ENCODE results near the gene F2RL1. TPM values are rescaled to one million over a fixed set of nuclear protein-coding genes. Genes with fewer than 3 reads are reported as not detected.

Gene F2RL1
- total RNA-seq, 1 donor from 2014 or later: 0.09 TPM

GRCh38 chr5:76859591-76860247, 40.9 kb downstream of the F2RL1 start:
- Mint-ChIP-seq H3K4me3 (ENCODE audit: low read depth) (no peak overlapping the region), H3K36me3 (ENCODE audit: low read depth) (peaks cover 21% of the 10 kb centered on the region), H3K9me3 (peaks cover 8% of the 10 kb centered on the region), H3K27me3 (ENCODE audit: low read depth) (no peaks in the 10 kb centered on the region), H3K4me1 (ENCODE audit: low read depth) (peaks cover 17% of the 10 kb centered on the region), H3K27ac (no peak overlapping the region)
- no peak for DNase-seq (ENCODE audit: low spot score)
- intact Hi-C loops (cut with micrococcal nuclease): loop anchor here (10.0 kb wide), 1 partner anchor 635 kb away; the partner anchor contains the start of gene WDR41

- intact Hi-C loops (cut with micrococcal nuclease): loop anchor here (10.0 kb wide), 1 partner anchor 633 kb away; the partner anchor contains the start of gene WDR41
These were observed 42.8 kb downstream of the F2RL1 start for GRCh38 chr5:76861612-76862011.

GRCh38 chr5:76863001-76863400, 44.2 kb downstream of the F2RL1 start:
- H3K9me3 Mint-ChIP-seq: no peaks in the 10 kb centered on the region
- H3K27me3 Mint-ChIP-seq (ENCODE audit: low read depth): no peaks in the 10 kb centered on the region
- H3K4me1 Mint-ChIP-seq (ENCODE audit: low read depth): no peaks in the 10 kb centered on the region
- no peak for DNase-seq (ENCODE audit: low spot score)
- no peak overlapping the region for H3K4me3 Mint-ChIP-seq (ENCODE audit: low read depth)
- no peak overlapping the region for H3K27ac Mint-ChIP-seq
- no peaks in the 10 kb centered on the region for H3K36me3 Mint-ChIP-seq (ENCODE audit: low read depth)
- intact Hi-C loops (cut with micrococcal nuclease): loop anchor here (10.0 kb wide), 1 partner anchor 632 kb away; the partner anchor contains the start of gene WDR41

More at GRCh38 chr5:76861612-76862011, 42.8 kb downstream of the F2RL1 start:
- Mint-ChIP-seq H3K4me1 (ENCODE audit: low read depth) (peaks cover 2% of the 10 kb centered on the region), H3K27ac (no peak overlapping the region), H3K9me3 (no peaks in the 10 kb centered on the region), H3K4me3 (ENCODE audit: low read depth) (no peak overlapping the region), H3K36me3 (ENCODE audit: low read depth) (peaks cover 4% of the 10 kb centered on the region), H3K27me3 (ENCODE audit: low read depth) (no peaks in the 10 kb centered on the region)
- DNase-seq (ENCODE audit: low spot score): no peak

- Mint-ChIP-seq H3K36me3 (ENCODE audit: low read depth) (no peaks in the 10 kb centered on the region), H3K4me1 (ENCODE audit: low read depth) (no peaks in the 10 kb centered on the region), H3K4me3 (ENCODE audit: low read depth) (no peak overlapping the region), H3K27ac (no peak overlapping the region), H3K9me3 (no peaks in the 10 kb centered on the region), H3K27me3 (ENCODE audit: low read depth) (no peaks in the 10 kb centered on the region)
- no peak for DNase-seq (ENCODE audit: low spot score)
- intact Hi-C loops (cut with micrococcal nuclease): loop anchor here (5.0 to 10.0 kb wide), 2 partner anchors 166 to 628 kb away; partner anchors contain the start of genes AGGF1 and WDR41
These were observed 47.7 kb downstream of the F2RL1 start for GRCh38 chr5:76866503-76866902.

- no peaks in the 10 kb centered on the region for H3K9me3 Mint-ChIP-seq
- H3K27ac Mint-ChIP-seq: no peak overlapping the region
- no peak for DNase-seq (ENCODE audit: low spot score)
- H3K36me3 Mint-ChIP-seq (ENCODE audit: low read depth): no peaks in the 10 kb centered on the region
- no peaks in the 10 kb centered on the region for H3K27me3 Mint-ChIP-seq (ENCODE audit: low read depth)
- intact Hi-C loops (cut with micrococcal nuclease): loop anchor here (5.0 to 10.0 kb wide), 2 partner anchors 165 to 628 kb away; partner anchors contain the start of genes AGGF1 and WDR41
- H3K4me3 Mint-ChIP-seq (ENCODE audit: low read depth): no peak overlapping the region
- H3K4me1 Mint-ChIP-seq (ENCODE audit: low read depth): no peaks in the 10 kb centered on the region
These were observed 48.2 kb downstream of the F2RL1 start for GRCh38 chr5:76867038-76867437.

- Mint-ChIP-seq H3K27ac (no peak overlapping the region), H3K4me3 (ENCODE audit: low read depth) (no peak overlapping the region), H3K4me1 (ENCODE audit: low read depth) (no peaks in the 10 kb centered on the region), H3K27me3 (ENCODE audit: low read depth) (no peaks in the 10 kb centered on the region), H3K36me3 (ENCODE audit: low read depth) (no peaks in the 10 kb centered on the region), H3K9me3 (no peaks in the 10 kb centered on the region)
- DNase-seq (ENCODE audit: low spot score): peak; percentile 49
- intact Hi-C loops (cut with micrococcal nuclease): loop anchor here (1.0 to 10.0 kb wide), 4 partner anchors 148 to 627 kb away; partner anchors contain the start of genes AGGF1 and WDR41
These were observed 49.2 kb downstream of the F2RL1 start for GRCh38 chr5:76867827-76868693.

GRCh38 chr5:76870046-76870445, 51.2 kb downstream of the F2RL1 start:
- Mint-ChIP-seq H3K9me3 (no peaks in the 10 kb centered on the region), H3K4me1 (ENCODE audit: low read depth) (peaks cover 3% of the 10 kb centered on the region), H3K36me3 (ENCODE audit: low read depth) (no peaks in the 10 kb centered on the region), H3K27ac (no peak overlapping the region), H3K27me3 (ENCODE audit: low read depth) (peaks cover 3% of the 10 kb centered on the region), H3K4me3 (ENCODE audit: low read depth) (no peak overlapping the region)
- no peak for DNase-seq (ENCODE audit: low spot score)
- intact Hi-C loops (cut with micrococcal nuclease): no loop called here

GRCh38 chr5:76874088-76874581, 55.3 kb downstream of the F2RL1 start:
- intact Hi-C loops (cut with micrococcal nuclease): no loop called here
- Mint-ChIP-seq H3K27me3 (ENCODE audit: low read depth) (peaks cover 3% of the 10 kb centered on the region), H3K36me3 (ENCODE audit: low read depth) (no peaks in the 10 kb centered on the region), H3K4me1 (ENCODE audit: low read depth) (peaks cover 3% of the 10 kb centered on the region), H3K9me3 (no peaks in the 10 kb centered on the region), H3K27ac (no peak overlapping the region), H3K4me3 (ENCODE audit: low read depth) (no peak overlapping the region)
- DNase-seq (ENCODE audit: low spot score): no peak

Other genes with a start within 250 kb of the F2RL1 start
- 0.05 and 0.09 TPM in 2 replicates for gene F2RL2, start 195.6 kb upstream of the F2RL1 start, total RNA-seq
- 2.8 and 3.3 TPM in 2 replicates for gene F2R, start 102.9 kb upstream of the F2RL1 start, total RNA-seq
- 0.99 and 1.1 TPM in 2 replicates for gene S100Z, start 31.0 kb downstream of the F2RL1 start, total RNA-seq
- 0.09 TPM in 1 of 2 replicates, not detected in the other for gene CRHBP, start 134.0 kb downstream of the F2RL1 start, total RNA-seq
- 25.6 and 28.2 TPM in 2 replicates for gene AGGF1, start 211.4 kb downstream of the F2RL1 start, total RNA-seq